Middle frontal gyrus (tissue), 1 donor: Measurements from ENCODE around the gene RHOH.

Source experiments
- DNase-seq: peaks from one replicate; pipeline ENCODE4 v3.0.0-alpha.2; 2015; ENCODE audit warnings: low spot score; ENCODE audit errors: extremely low spot score

Gene RHOH

GRCh38 chr4:40204507-40205258, 7.9 kb downstream of the RHOH start:
- DNase-seq, result no peak

GRCh38 chr4:40205259-40206198, 8.7 kb downstream of the RHOH start:
- no peak for DNase-seq

DNA sequence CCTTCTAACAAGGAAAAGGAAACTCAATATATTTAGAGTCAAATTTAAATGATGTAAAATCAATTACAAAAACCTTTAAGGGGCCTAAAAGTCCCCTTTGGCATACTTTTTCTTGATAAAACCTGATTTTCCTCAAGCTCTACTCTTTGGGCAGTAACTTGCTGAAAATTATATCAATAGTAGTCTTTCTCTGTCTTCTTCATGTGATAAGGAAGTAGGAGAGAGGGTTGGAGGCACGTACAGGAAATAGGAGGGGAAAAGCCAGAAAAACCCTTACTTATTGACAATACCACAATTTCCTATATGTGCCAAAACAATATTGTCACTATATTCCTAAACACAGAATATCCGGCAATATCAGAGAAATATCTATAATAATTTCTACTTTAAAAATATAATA, 9.6 kb downstream of the RHOH start:
- DNase-seq, result no peak

GRCh38 chr4:40209401-40209800, 12.6 kb downstream of the RHOH start:
- no peak for DNase-seq

GRCh38 chr4:40210776-40211175, 13.9 kb downstream of the RHOH start:
- DNase-seq, result no peak

- DNase-seq, result no peak
These were observed 14.7 kb downstream of the RHOH start for GRCh38 chr4:40211224-40212185.

DNA sequence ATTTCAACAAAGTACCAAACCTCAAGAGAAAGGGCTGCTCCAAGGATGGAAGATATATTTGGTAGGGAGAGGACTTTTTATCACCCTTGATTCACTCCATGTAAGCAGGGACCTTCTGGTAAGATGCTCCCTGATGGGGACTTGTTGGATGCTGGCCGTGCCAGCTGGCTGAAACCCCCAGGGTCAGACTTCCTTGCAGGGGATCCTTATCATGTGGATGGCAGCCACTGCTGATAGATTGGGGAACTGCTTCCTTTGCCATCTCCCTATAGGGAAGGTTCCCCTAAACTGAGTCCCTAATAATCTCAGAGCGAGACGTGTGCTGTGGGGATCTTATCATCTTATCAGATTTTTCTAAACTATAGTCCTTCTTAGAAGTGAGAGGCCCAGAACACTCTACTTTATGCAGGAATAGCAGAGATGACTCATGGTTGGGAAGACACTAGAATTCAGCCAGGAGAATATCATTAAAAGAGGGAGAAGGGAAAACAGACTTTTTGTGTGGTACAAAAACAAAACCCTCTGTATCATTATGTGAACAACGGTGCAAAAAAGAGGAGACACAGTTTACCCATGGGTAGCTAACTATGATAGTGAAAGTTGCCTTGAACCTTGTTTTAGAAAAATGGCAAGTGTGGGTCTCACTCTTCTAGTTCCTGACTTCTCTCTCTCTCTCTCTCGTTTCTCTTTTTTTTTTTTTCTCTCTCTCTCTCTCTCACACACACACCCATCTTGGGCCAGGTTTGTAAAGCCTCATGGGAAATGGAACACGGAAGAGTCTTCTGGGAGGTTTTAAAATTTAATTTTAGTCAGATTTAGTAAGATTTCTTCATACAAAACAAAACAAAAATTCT, 16.1 kb downstream of the RHOH start:
- no peak for DNase-seq

- no peak for DNase-seq
These were observed 17.2 kb downstream of the RHOH start for GRCh38 chr4:40214038-40214437.

- DNase-seq, result no peak
These were observed 18.0 kb downstream of the RHOH start for GRCh38 chr4:40214661-40215418.

DNA sequence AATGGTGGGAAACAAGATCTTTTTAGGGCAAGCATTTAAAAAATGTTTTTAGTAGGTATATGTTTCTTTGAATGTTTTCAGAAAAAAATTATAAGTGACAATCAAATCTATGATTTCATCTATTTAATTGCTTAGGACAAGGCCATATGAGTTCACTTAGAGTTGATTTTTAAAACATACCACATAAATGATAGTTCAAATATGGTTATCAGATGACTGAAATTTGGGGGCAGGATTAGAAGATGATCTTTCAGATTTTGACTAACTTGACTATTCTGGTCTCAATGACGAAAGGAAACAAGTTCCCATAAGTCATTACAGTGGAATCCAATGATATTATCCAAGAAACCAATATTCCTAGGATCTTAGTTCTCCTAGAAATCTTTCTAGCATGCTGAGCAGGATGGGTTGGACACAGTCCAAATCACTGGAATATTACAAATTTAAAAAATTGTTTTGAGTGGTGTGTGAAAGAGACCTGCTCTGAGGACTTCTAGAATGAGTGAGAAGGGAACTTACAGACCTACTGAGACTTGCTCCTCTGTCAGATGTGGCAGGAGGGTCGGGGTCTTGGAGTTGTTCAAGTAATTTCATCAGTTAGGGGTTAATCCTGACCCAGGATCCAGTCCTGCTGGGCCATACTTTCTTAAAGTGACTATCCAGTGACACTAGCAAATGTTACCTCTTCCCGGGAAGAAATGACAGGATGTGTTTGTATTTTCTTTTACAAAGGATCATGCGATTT, 20.0 kb downstream of the RHOH start:
- DNase-seq, result no peak

DNA sequence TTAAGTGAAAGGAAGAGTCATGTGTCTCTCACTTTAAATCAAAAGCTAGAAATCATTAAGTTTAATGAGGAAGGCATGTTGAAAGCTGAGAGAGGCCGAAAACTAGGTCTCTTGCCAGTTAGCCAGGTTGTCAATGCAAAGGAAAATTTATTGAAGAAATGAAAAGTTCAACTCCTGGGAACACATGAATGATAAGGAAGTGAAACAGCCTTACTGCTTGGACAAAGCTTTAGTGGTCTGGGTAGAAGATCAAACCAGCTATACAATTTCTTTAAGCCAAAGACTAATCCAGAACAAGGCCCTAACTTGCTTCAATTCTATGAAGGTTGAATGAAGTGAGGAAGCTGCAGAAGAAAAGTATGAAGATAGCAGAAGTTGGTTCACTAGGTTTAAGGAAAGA, 24.9 kb downstream of the RHOH start:
- DNase-seq, result no peak

GRCh38 chr4:40223343-40223742, 26.5 kb downstream of the RHOH start:
- no peak for DNase-seq

DNA sequence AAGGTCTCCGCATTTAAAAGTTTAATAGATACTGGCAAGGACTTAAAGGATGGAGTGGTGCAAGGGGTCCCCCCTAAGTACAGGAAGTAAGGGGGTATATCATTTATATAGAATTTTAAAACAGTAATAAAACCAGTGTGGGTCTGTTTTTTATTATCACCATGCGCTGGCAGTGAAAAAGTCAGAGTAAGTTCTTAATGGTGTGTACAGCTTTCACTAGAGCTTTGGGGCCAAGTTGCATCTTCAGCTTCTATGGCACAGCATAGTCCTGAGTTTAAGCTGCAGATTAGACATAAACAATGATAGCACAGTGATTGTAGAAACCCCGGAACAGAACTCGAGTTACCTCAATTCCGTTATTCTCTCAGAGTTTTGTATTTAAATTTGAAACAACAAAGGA, 27.6 kb downstream of the RHOH start:
- no peak for DNase-seq

DNA sequence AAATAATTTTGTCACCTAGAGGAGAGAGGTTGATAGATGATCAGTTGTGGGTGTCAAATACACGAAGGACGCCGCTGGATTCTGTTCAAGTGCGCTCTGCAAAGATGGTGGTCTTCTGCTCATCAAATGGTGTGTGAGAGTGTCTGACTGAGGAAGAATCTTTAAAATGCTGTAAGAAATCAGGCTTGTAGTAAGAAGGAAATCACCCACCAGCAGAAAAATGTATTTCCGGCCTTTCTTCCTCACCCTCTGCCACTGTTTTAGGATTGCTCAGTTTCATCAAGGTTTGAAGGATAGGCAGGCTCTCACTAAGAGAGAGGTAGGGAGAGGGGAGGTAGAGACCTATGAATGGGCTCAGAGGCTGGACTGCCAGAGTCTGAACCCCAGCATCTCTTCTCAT, 28.7 kb downstream of the RHOH start:
- no peak for DNase-seq

- no peak for DNase-seq
These were observed 30.5 kb downstream of the RHOH start for GRCh38 chr4:40227284-40227683.

DNA sequence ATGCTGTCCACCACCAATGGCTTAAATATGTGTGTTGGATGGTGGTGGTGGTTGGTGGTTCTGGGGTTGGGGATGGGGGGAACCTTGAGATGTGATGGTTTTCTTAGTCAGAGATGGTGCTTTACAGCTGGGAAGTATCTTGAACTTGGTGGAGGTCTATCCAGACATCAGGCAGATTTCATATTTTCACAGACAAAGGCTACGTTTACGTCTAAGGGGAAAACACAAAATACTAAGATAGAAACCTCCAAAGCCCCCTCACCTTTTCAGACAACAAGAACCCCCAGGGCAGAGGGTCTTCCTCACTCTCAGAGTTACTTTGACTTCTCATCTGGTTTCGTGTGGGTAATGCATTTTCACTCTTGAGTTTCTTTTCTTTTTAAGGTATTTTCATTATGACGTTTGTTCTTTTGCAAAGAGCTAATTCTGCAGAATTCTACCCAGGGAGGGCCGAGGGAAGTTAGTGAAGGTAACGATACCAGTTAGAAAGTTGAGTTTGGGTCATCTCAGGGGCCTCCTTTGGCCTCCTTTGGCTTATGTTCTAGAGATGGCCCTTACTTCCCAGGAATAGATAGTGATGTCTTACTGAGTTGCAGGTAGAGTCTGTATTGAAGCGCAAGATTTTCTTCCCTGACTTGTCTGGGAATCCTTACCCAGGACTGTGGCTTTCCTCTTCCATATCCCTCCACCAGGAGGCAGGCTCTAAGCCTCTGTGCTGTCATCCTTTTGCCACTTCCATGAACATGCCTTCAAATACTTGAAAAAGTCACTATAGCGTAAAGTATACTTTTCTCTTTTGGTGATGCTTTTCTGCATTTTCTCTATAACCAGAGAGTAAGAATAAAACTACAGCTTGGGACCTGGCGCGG, 31.9 kb downstream of the RHOH start:
- no peak for DNase-seq

- DNase-seq, result no peak
These were observed 34.6 kb downstream of the RHOH start for GRCh38 chr4:40231316-40231863.

DNA sequence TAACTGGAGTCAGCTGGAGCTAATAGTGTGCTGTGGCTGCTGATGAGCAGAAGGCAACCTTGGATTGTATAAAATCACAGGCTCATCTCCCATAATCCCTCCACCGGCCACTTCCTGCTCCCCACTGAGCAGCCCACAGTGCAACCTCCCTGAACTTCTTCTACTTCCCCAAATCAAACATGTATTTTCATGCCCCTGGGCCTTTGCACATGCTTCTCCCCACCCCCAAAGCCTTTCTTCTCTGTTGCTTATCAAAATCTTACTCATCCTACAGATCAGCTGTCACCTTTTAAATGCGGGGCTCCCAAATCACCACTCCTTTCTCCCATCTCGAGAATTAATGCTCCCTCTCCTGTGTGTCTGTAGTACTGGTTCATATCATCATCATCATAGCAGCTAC, 35.8 kb downstream of the RHOH start:
- DNase-seq, result no peak
